Activated CD4-positive, alpha-beta T cell treated with anti-CD3 and anti-CD28 coated beads, Interleukin-2, amount 10 ng/mL, durations not matched to agents 7 days and 5 days (primary cell): ENCODE results near the gene TMEM40. TPM values are rescaled to one million over a fixed set of nuclear protein-coding genes. Genes with fewer than 3 reads are reported as not detected.
"Not testable (repeated sequence)": the region's sequence is repeated elsewhere in the genome, so short reads cannot be mapped to it uniquely, and the experiment has no call there.

Source experiments
- CTCF ChIA-PET: fragments of 350-600 bp; sonication (Branson Sonifier 250); formaldehyde crosslinking; loops from one replicate; lab custom pipeline; 2021; ENCODE audit warnings: antibody characterized with exemption; lab: Charles Lee
- POLR2A ChIA-PET: fragments of 350-600 bp; sonication (Branson Sonifier 250); formaldehyde crosslinking; loops from one replicate; lab custom pipeline; 2021; ENCODE audit warnings: antibody characterized with exemption; lab: Charles Lee
- DNase-seq: peaks from one replicate; pipeline ENCODE4 v3.0.0-alpha.2; 2020
- H3K27ac Mint-ChIP-seq: one replicate; pipeline ENCODE4 v1.8.0; 2021; ENCODE audit warnings: mild to moderate bottlenecking, moderate library complexity, mixed read lengths
- H3K27me3 Mint-ChIP-seq: one replicate; pipeline ENCODE4 v1.8.0; 2021; ENCODE audit warnings: mixed read lengths
- H3K36me3 Mint-ChIP-seq: one replicate; pipeline ENCODE4 v1.8.0; 2021; ENCODE audit warnings: low read depth, mixed read lengths
- H3K4me1 Mint-ChIP-seq: one replicate; pipeline ENCODE4 v1.8.0; 2021; ENCODE audit warnings: mixed read lengths
- H3K4me3 Mint-ChIP-seq: one replicate; pipeline ENCODE4 v1.8.0; 2021; ENCODE audit warnings: mild to moderate bottlenecking, moderate library complexity, mixed read lengths
- H3K9me3 Mint-ChIP-seq: one replicate; pipeline ENCODE4 v1.8.0; 2021; ENCODE audit warnings: mixed read lengths
- total RNA-seq, 2 experiments: library from RNA; stranded (reverse); gene quantifications; one replicate each; pipeline ENCODE4 v1.2.3, GENCODE V29; 2021

The TMEM40 gene
- total RNA-seq, 2 experiments from 2014 or later: not detected

DNA sequence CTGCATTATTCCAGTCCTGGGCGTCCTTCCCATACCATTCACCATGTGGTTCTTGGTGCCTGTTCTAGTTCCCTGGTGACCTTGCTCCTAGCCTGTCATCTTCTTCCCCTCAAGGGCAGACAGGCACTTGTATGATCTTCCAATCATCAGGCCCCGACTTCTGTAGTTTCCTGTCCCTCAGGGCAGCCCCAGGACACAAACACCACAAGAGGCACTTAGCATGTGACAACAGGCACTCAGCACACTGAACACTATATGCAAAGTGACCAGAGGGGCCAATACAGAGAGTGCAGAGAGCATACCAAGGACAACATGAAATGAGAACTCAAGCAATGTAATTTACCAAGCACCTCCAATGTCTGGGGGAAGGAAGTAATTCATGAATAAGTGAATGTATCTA is 17.9 kb downstream of the TMEM40 start:
- H3K4me3 Mint-ChIP-seq: no peak overlapping the region
- no peaks in the 10 kb centered on the region for H3K9me3 Mint-ChIP-seq
- CTCF ChIA-PET: interaction anchor here (1.0 kb wide), 1 partner anchor 69 kb away, joined by 3 read pairs; no protein-coding TSS in a partner anchor
- peaks cover 17% of the 10 kb centered on the region for H3K27me3 Mint-ChIP-seq
- no peaks in the 10 kb centered on the region for H3K4me1 Mint-ChIP-seq
- H3K36me3 Mint-ChIP-seq: no peaks in the 10 kb centered on the region
- POLR2A ChIA-PET: no interaction called here
- no peak overlapping the region for H3K27ac Mint-ChIP-seq
- no peak for DNase-seq

- no peaks in the 10 kb centered on the region for H3K4me1 Mint-ChIP-seq
- H3K4me3 Mint-ChIP-seq: no peak overlapping the region
- no peak for DNase-seq
- no peaks in the 10 kb centered on the region for H3K36me3 Mint-ChIP-seq
- peaks cover 8% of the 10 kb centered on the region for H3K27me3 Mint-ChIP-seq
- POLR2A ChIA-PET: no interaction called here
- no peak overlapping the region for H3K27ac Mint-ChIP-seq
- CTCF ChIA-PET: no interaction called here
- H3K9me3 Mint-ChIP-seq: no peaks in the 10 kb centered on the region
Observed at GRCh38 chr3:12737833-12738232, 21.2 kb downstream of the TMEM40 start.

- Mint-ChIP-seq H3K36me3 (no peaks in the 10 kb centered on the region), H3K4me1 (no peaks in the 10 kb centered on the region), H3K27me3 (peaks cover 7% of the 10 kb centered on the region), H3K4me3 (no peak overlapping the region), H3K9me3 (no peaks in the 10 kb centered on the region), H3K27ac (no peak overlapping the region)
- ChIA-PET POLR2A (no interaction called here), CTCF (no interaction called here)
- DNase-seq: no peak
Observed at GRCh38 chr3:12737319-12737718, 21.7 kb downstream of the TMEM40 start.

DNA sequence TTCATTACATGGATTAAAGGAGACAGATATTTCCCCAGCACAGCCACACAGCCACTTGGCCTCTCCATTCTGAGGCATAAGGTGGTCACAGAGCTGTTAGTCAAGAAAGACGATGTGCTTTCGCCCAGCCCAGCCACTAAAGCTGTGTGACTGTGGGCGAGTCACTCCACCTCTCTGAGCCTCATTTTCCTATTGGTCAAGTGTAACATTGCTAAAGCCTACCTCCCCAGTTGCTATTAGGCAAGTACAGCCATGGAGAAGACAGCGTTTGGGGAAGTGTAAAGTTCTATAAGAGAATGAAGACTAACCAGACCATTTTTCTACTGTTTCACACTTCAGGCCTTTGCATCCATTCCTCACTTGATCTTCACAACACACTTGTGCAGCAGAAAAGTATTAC is 24.1 kb downstream of the TMEM40 start:
- peaks cover 1% of the 10 kb centered on the region for H3K27me3 Mint-ChIP-seq
- CTCF ChIA-PET: no interaction called here
- no peak for DNase-seq
- no peaks in the 10 kb centered on the region for H3K9me3 Mint-ChIP-seq
- POLR2A ChIA-PET: no interaction called here
- H3K36me3 Mint-ChIP-seq: no peaks in the 10 kb centered on the region
- H3K4me1 Mint-ChIP-seq: no peaks in the 10 kb centered on the region
- no peak overlapping the region for H3K27ac Mint-ChIP-seq
- H3K4me3 Mint-ChIP-seq: no peak overlapping the region

GRCh38 chr3:12733566-12733965 is 25.5 kb downstream of the TMEM40 start:
- Mint-ChIP-seq H3K4me3 (no peak overlapping the region), H3K36me3 (no peaks in the 10 kb centered on the region), H3K27ac (no peak overlapping the region), H3K27me3 (peaks cover 1% of the 10 kb centered on the region), H3K4me1 (no peaks in the 10 kb centered on the region), H3K9me3 (no peaks in the 10 kb centered on the region)
- ChIA-PET POLR2A (no interaction called here), CTCF (interaction anchor here (0.7 kb wide), 1 partner anchor 249 kb away, joined by 5 read pairs; the partner anchor contains the start of gene TSEN2)
- no peak for DNase-seq

- H3K9me3 Mint-ChIP-seq: no peaks in the 10 kb centered on the region
- H3K4me1 Mint-ChIP-seq: no peaks in the 10 kb centered on the region
- DNase-seq: no peak
- no peak overlapping the region for H3K4me3 Mint-ChIP-seq
- peaks cover 4% of the 10 kb centered on the region for H3K27me3 Mint-ChIP-seq
- ChIA-PET POLR2A (no interaction called here), CTCF (interaction anchor here (0.6 kb wide), 1 partner anchor 518 kb away, joined by 5 read pairs; no protein-coding TSS in a partner anchor)
- H3K36me3 Mint-ChIP-seq: no peaks in the 10 kb centered on the region
- H3K27ac Mint-ChIP-seq: no peak overlapping the region
Observed at GRCh38 chr3:12730506-12731242, 28.4 kb downstream of the TMEM40 start.

- H3K27ac Mint-ChIP-seq: no peak overlapping the region
- peaks cover 2% of the 10 kb centered on the region for H3K9me3 Mint-ChIP-seq
- H3K36me3 Mint-ChIP-seq: no peaks in the 10 kb centered on the region
- peaks cover 4% of the 10 kb centered on the region for H3K27me3 Mint-ChIP-seq
- ChIA-PET CTCF (no interaction called here), POLR2A (no interaction called here)
- no peak overlapping the region for H3K4me3 Mint-ChIP-seq
- peaks cover 4% of the 10 kb centered on the region for H3K4me1 Mint-ChIP-seq
- no peak for DNase-seq
Observed at GRCh38 chr3:12729051-12729651, 29.9 kb downstream of the TMEM40 start.

DNA sequence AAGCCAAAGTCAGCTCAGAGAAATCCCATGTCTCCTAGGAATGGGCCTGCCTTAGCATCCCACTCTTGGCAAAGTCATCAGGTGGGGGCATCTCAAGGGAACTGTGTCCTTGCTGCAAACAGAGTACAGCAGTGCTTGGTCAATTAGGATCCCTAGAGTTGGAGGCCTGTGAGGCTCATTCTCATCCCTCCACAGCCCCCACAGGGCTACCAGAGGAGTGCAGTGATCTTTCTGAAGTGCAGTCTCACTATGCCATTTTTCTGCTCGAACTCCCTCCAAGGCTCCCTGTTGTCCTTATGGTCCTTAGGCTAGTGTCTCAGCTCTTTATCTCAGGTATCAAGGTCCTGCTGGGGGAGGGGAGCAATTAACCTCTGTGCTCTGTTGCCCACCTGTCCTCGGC is 31.1 kb downstream of the TMEM40 start:
- no peak overlapping the region for H3K27ac Mint-ChIP-seq
- H3K9me3 Mint-ChIP-seq: peaks cover 2% of the 10 kb centered on the region
- ChIA-PET POLR2A (no interaction called here), CTCF (no interaction called here)
- peaks cover 4% of the 10 kb centered on the region for H3K27me3 Mint-ChIP-seq
- no peak for DNase-seq
- no peaks in the 10 kb centered on the region for H3K36me3 Mint-ChIP-seq
- H3K4me1 Mint-ChIP-seq: peaks cover 4% of the 10 kb centered on the region
- no peak overlapping the region for H3K4me3 Mint-ChIP-seq

- H3K27me3 Mint-ChIP-seq: peaks cover 4% of the 10 kb centered on the region
- H3K4me3 Mint-ChIP-seq: no peak overlapping the region
- no peaks in the 10 kb centered on the region for H3K36me3 Mint-ChIP-seq
- POLR2A ChIA-PET: no interaction called here
- CTCF ChIA-PET: interaction anchor here (0.5 kb wide), 1 partner anchor 885 kb away, joined by 4 read pairs; no protein-coding TSS in a partner anchor
- DNase-seq: no peak
- peaks cover 4% of the 10 kb centered on the region for H3K4me1 Mint-ChIP-seq
- no peak overlapping the region for H3K27ac Mint-ChIP-seq
- peaks cover 2% of the 10 kb centered on the region for H3K9me3 Mint-ChIP-seq
Observed at GRCh38 chr3:12727481-12727880, 31.6 kb downstream of the TMEM40 start.

- ChIA-PET POLR2A (no interaction called here), CTCF (no interaction called here)
- H3K27me3 Mint-ChIP-seq: peaks cover 4% of the 10 kb centered on the region
Observed at GRCh38 chr3:12725436-12725835, 33.6 kb downstream of the TMEM40 start.

GRCh38 chr3:12724794-12725193 is 34.3 kb downstream of the TMEM40 start:
- H3K4me1 Mint-ChIP-seq: peaks cover 8% of the 10 kb centered on the region
- H3K4me3 Mint-ChIP-seq: no peak overlapping the region
- no peaks in the 10 kb centered on the region for H3K36me3 Mint-ChIP-seq
- ChIA-PET CTCF (no interaction called here), POLR2A (no interaction called here)
- H3K27me3 Mint-ChIP-seq: peaks cover 3% of the 10 kb centered on the region
- no peak overlapping the region for H3K27ac Mint-ChIP-seq
- DNase-seq: no peak
- peaks cover 2% of the 10 kb centered on the region for H3K9me3 Mint-ChIP-seq

More at GRCh38 chr3:12725436-12725835, 33.6 kb downstream of the TMEM40 start:
- no peak overlapping the region for H3K4me3 Mint-ChIP-seq
- H3K36me3 Mint-ChIP-seq: no peaks in the 10 kb centered on the region
- H3K4me1 Mint-ChIP-seq: peaks cover 4% of the 10 kb centered on the region
- H3K9me3 Mint-ChIP-seq: peaks cover 2% of the 10 kb centered on the region
- DNase-seq: no peak
- H3K27ac Mint-ChIP-seq: no peak overlapping the region

- CTCF ChIA-PET: interaction anchor here (1.3 kb wide), 1 partner anchor 118 kb away, joined by 4 read pairs; the partner anchor contains the start of gene RPL32
- H3K9me3 Mint-ChIP-seq, DNase-seq, H3K27me3 Mint-ChIP-seq, POLR2A ChIA-PET, H3K27ac Mint-ChIP-seq, H3K36me3 Mint-ChIP-seq, H3K4me3 Mint-ChIP-seq: not testable (repeated sequence)
- peaks cover 12% of the 10 kb centered on the region for H3K4me1 Mint-ChIP-seq
Observed at GRCh38 chr3:12723362-12723761, 35.7 kb downstream of the TMEM40 start.

DNA sequence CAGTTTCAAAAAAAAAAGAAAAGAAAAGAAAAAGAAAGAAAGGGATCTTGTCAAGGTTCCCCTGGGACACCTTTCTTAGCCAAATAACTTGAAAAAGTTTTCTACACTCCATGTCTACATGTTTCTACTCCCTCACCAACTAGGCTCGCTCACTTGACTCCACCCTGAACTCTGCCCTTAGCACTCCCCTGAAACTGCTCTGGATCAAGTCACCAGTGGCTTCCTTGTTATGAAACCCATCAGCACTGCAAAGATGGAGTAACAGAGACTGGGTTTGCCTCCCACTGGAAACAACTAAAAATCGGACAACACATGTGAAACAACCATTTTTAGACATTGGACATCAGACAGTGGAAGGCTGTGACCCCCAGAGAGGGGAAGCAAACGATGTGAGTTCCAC is 36.8 kb downstream of the TMEM40 start:
- ChIA-PET POLR2A (no interaction called here), CTCF (interaction anchor here (0.6 kb wide), 1 partner anchor 29 kb away, joined by 3 read pairs; no protein-coding TSS in a partner anchor)
- Mint-ChIP-seq H3K9me3 (peaks cover 2% of the 10 kb centered on the region), H3K4me3 (no peak overlapping the region), H3K27me3 (peaks cover 3% of the 10 kb centered on the region), H3K36me3 (no peaks in the 10 kb centered on the region), H3K27ac (no peak overlapping the region), H3K4me1 (peaks cover 12% of the 10 kb centered on the region)
- DNase-seq: no peak
